Gastrocnemius medialis (tissue), 4 donors: ENCODE results near the gene TLE1. TPM values are rescaled to one million over a fixed set of nuclear protein-coding genes. Genes with fewer than 3 reads are reported as not detected.

Experiments
- ATAC-seq, 2 donors: fragments of 150-250 bp; one replicate each; pipeline ENCODE4 v1.9.1; 2016
- DNase-seq, 2 donors: peaks; one replicate each; pipeline ENCODE4 v3.0.0-alpha.2; 2019
- H3K27ac ChIP-seq, 4 donors: fragments of 200-600 bp; sonication (generic); 1 replicate in 1 of 4; 2 replicates in 3 of 4; pipeline ENCODE4 v1.5.1; 2016 to 2018; ENCODE audit warnings: mild to moderate bottlenecking in 2 of 4, moderate library complexity in 1 of 4
- H3K27me3 ChIP-seq, 3 donors: fragments of 200-600 bp; sonication (generic) in 2 of 3; 1 replicate in 1 of 3; 2 replicates in 2 of 3; pipeline versions ENCODE4 v1.5.1 to v1.6.0; 2016 to 2019; ENCODE audit warnings: mild to moderate bottlenecking in 1 of 3, moderate library complexity in 1 of 3
- H3K36me3 ChIP-seq, 2 donors: fragments of 200-600 bp; sonication (generic) in 1 of 2; one replicate each; pipeline ENCODE4 v1.5.1; 2017 to 2018
- H3K4me1 ChIP-seq, 2 donors: fragments of 200-600 bp; sonication (generic) in 1 of 2; one replicate each; pipeline ENCODE4 v1.5.1; 2016 to 2017; ENCODE audit warnings: mild to moderate bottlenecking in 2 of 2
- H3K4me3 ChIP-seq, 4 donors: fragments of 200-600 bp; sonication (generic) in 3 of 4; 1 replicate in 1 of 4; 2 replicates in 3 of 4; pipeline ENCODE4 v1.5.1; 2016 to 2019; ENCODE audit warnings: mild to moderate bottlenecking in 2 of 4
- H3K9me3 ChIP-seq, 3 donors: fragments of 200-600 bp; sonication (generic) in 2 of 3; 1 replicate in 1 of 3; 2 replicates in 2 of 3; pipeline ENCODE4 v1.5.1; 2016 to 2019
- POLR2A ChIP-seq, 2 donors: fragments of 450-650 bp; IDR thresholded peaks; one replicate each; pipeline ENCODE4 v1.6.1; 2017; ENCODE audit warnings: antibody characterized with exemption in 2 of 2, mild to moderate bottlenecking in 2 of 2, moderate library complexity in 2 of 2
- in situ Hi-C, 4 donors: fragments of 200-750 bp; cut with MboI; loops; one replicate each; pipeline versions ENCODE4 v1.15.0 to v1.8.0; 2017; ENCODE audit warnings: low sequenced_read_pairs in 4 of 4
- intact Hi-C: fragments of 100-400 bp; cut with DNase I; formaldehyde crosslinking; loops from one replicate; pipeline ENCODE4 v1.15.1; 2023; ENCODE audit warnings: low total_unique reads
- total RNA-seq, 4 donors: library from RNA; depleted of rRNA; stranded (reverse); fragments of >200 nt; gene quantifications; one replicate each; pipeline versions ENCODE4 v1.1.0 to v1.2.3, GENCODE V29; 2016
- TF ChIP-seq, protein P1 (sequence below), 5 experiments: fragments of 450-650 bp in 3 of 5; fragments of 200-600 bp in 2 of 5; sonication (generic) in 2 of 5; IDR thresholded peaks in 4 of 5; conservative IDR thresholded peaks in 1 of 5; 1 replicate in 4 of 5; 2 replicates in 1 of 5; pipeline ENCODE4 v1.5.1; 2016 to 2019; ENCODE audit warnings: antibody characterized with exemption in 5 of 5, mild to moderate bottlenecking in 3 of 5, moderate library complexity in 3 of 5

Gene TLE1
- total RNA-seq, 4 donors from 2014 or later: 32.0 to 159 (median 55.4) TPM

DNA sequence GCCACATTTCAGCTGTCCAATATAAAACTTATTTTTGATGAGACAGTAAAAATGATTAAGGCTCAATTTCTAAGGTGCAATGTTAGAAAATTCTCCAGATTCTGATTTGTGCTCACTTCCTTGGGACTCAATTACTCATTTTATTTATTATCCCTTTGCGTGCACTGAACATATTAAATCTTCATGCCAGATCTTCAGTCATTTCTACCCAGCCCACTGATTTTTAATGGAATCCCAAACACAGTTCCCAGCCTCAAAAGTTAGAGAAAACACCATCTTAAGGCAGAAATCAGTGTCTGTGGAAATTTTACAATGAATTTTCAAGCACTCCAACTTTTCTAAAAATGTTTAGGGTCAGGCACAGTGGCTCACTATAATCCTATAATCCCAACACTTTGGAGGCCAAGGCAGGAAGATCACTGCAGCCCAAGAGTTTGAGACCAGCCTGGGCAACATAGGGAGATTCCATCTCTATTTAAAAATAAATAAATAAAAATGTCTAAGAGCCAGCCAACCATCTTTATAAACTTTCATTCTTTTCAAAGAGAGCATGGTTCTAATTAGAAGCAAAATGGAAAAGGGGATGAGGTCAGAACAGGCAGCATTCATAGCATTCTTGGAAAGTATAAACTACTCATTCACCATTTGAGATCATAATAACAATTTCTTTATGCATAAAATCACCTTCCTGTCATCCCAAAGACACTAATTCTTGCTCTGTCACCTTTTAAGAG lies 53.7 kb downstream of the TLE1 start:
- intact Hi-C loops: no loop called here
- DNase-seq (no peak), ATAC-seq (no peak)
- H3K27ac ChIP-seq: no peak overlapping the region
- H3K4me3 ChIP-seq: no peak overlapping the region
- TF ChIP-seq, protein P1, sequence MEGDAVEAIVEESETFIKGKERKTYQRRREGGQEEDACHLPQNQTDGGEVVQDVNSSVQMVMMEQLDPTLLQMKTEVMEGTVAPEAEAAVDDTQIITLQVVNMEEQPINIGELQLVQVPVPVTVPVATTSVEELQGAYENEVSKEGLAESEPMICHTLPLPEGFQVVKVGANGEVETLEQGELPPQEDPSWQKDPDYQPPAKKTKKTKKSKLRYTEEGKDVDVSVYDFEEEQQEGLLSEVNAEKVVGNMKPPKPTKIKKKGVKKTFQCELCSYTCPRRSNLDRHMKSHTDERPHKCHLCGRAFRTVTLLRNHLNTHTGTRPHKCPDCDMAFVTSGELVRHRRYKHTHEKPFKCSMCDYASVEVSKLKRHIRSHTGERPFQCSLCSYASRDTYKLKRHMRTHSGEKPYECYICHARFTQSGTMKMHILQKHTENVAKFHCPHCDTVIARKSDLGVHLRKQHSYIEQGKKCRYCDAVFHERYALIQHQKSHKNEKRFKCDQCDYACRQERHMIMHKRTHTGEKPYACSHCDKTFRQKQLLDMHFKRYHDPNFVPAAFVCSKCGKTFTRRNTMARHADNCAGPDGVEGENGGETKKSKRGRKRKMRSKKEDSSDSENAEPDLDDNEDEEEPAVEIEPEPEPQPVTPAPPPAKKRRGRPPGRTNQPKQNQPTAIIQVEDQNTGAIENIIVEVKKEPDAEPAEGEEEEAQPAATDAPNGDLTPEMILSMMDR (IDR thresholded peaks at IDR 0.05 in 4 of 5, conservative IDR thresholded peaks at IDR 0.05 in 1 of 5): no peak
- no peak for TF ChIP-seq POLR2A (IDR thresholded peaks at IDR 0.05)
- in situ Hi-C loops: no loop called here
- no peaks in the 10 kb centered on the region for H3K27me3 ChIP-seq
- peaks cover 23 to 27% of the 10 kb centered on the region in 2 donors for H3K4me1 ChIP-seq
- peaks cover 3 to 9% of the 10 kb centered on the region in 2 donors for H3K36me3 ChIP-seq
- H3K9me3 ChIP-seq: no peaks in the 10 kb centered on the region

DNA sequence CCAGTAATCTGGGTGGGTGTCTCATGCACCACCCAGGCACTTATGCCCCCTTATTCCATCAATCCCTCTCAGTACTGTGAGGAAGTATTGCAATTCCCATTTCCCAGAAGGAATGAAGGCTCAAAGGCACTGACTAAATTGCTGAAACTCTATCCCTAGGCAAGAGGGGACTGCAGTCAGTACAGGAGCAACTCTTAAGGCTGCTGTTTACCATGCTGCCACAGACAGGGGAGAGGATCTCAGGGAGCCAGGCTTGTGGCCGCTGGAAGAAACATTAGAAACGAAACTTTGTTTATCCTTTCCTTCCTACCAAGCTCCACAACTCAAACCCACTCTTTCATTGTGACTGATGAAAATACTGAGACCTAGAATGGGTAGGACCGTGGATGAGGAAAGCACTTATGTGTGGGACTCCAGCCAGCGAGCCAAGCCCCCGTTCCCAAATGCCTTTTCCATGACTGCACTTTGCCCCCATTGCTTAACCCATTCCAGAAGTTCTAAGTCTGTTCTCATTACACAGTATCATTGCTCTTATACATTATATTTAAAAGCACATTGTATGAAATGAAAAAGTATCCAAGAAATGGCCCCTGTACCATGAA lies 54.3 kb downstream of the TLE1 start:
- Histone ChIP-seq H3K4me3 (no peak overlapping the region), H3K4me1 (peaks cover 22 to 23% of the 10 kb centered on the region in 2 donors), H3K9me3 (no peaks in the 10 kb centered on the region), H3K36me3 (peaks cover 3 to 9% of the 10 kb centered on the region in 2 donors), H3K27me3 (no peaks in the 10 kb centered on the region), H3K27ac (peak overlapping the region in 1 of 4 donors; percentile 16)
- intact Hi-C loops: no loop called here
- no peak for TF ChIP-seq POLR2A (IDR thresholded peaks at IDR 0.05)
- TF ChIP-seq, protein P1 (IDR thresholded peaks at IDR 0.05 in 4 of 5, conservative IDR thresholded peaks at IDR 0.05 in 1 of 5): no peak
- DNase-seq (no peak), ATAC-seq (no peak)
- in situ Hi-C loops: no loop called here

DNA sequence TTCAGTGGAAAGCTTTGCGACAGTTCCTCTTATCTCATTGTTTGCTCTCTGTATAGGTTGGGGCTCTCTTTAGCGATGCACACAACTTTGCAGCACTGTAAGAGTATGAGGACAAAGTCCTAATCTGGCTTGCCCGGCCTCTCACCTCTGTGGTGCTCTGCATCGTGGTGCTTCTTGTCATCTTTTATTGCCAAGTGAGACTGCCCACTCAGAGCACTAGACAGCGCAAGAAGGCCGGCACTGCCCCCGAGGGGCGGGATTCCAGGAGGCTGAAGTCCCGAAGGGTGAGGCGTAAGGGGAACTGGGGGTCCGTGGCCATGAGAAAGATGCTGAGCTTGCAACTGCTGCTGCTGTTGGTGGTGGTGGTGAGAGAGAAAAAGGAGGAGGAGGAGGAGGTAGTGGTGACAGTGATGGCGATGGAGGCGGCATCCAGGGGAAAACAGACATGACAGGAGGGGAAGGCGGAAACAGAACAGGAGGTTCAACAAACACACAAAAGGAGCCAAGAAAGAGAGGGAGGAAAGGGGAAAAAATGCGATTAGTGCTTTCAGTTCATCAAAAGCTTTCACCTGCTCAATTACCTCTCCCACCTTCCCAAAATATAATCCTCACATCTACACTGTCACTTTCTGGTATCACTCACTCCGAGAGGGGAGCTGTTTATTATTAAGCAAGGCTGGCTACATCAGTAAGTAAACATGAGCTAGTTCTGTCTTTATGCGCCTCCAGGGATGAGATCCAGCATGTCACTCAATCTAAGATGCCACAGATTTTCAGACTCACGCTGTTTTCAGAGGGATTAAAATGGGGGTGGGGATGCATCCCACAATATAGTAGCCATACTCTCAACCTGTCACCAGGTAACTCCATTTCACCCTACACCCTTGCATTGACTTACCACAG lies 55.1 kb downstream of the TLE1 start:
- H3K27me3 ChIP-seq: no peaks in the 10 kb centered on the region
- in situ Hi-C loops: no loop called here
- DNase-seq (no peak), ATAC-seq (no peak)
- H3K4me3 ChIP-seq: no peak overlapping the region
- no peak overlapping the region for H3K27ac ChIP-seq
- TF ChIP-seq, protein P1 (IDR thresholded peaks at IDR 0.05 in 4 of 5, conservative IDR thresholded peaks at IDR 0.05 in 1 of 5): no peak
- TF ChIP-seq POLR2A (IDR thresholded peaks at IDR 0.05): no peak
- intact Hi-C loops: no loop called here
- no peaks in the 10 kb centered on the region for H3K9me3 ChIP-seq
- H3K4me1 ChIP-seq: peaks cover 22 to 27% of the 10 kb centered on the region in 2 donors
- H3K36me3 ChIP-seq: peaks cover 3 to 9% of the 10 kb centered on the region in 2 donors

DNA sequence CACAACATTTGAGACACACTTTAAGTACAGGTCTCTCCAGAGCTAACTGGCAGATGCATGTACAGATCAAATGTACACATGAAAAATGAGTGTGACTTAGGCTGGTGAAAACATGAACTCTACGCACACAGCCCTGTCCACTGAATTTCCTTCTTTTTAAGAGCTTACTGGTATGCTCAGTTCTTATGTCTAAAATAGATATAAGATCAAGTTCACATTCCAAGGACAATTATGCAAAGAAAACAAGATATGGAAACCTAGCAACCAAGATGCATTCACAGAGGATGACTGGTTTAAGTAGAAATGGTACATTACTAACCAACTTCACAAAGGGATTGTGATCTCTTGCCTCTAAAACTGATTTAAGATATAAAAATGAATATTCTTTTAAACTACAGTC lies 56.7 kb downstream of the TLE1 start:
- H3K9me3 ChIP-seq: no peaks in the 10 kb centered on the region
- intact Hi-C loops (no loop called here), in situ Hi-C loops (no loop called here)
- no peak overlapping the region for H3K4me3 ChIP-seq
- TF ChIP-seq, protein P1 (IDR thresholded peaks at IDR 0.05 in 4 of 5, conservative IDR thresholded peaks at IDR 0.05 in 1 of 5): no peak
- no peak for TF ChIP-seq POLR2A (IDR thresholded peaks at IDR 0.05)
- peaks cover 22 to 28% of the 10 kb centered on the region in 2 donors for H3K4me1 ChIP-seq
- H3K36me3 ChIP-seq: peaks cover 3 to 9% of the 10 kb centered on the region in 2 donors
- H3K27me3 ChIP-seq: no peaks in the 10 kb centered on the region
- ATAC-seq (no peak), DNase-seq (no peak)
- H3K27ac ChIP-seq: no peak overlapping the region
